Thyroid gland (tissue), 4 donors: ENCODE data around the gene PET100. TPM values are rescaled to one million over a fixed set of nuclear protein-coding genes. Genes with fewer than 3 reads are reported as not detected.

Experiments used
- DNase-seq, 2 donors: peaks; one replicate each; pipeline ENCODE4 v3.0.0-alpha.2; 2019
- H3K27ac ChIP-seq, 3 donors: fragments of 200-600 bp; sonication (generic); 1 replicate in 2 of 3; 2 replicates in 1 of 3; pipeline ENCODE4 v1.5.1; 2016 to 2019; ENCODE audit warnings: mild to moderate bottlenecking in 1 of 3, moderate library complexity in 1 of 3
- H3K27me3 ChIP-seq: fragments of 200-600 bp; sonication (generic); one replicate; pipeline ENCODE4 v1.5.1; 2019
- H3K36me3 ChIP-seq, 2 donors: fragments of 200-600 bp; sonication (generic); one replicate each; pipeline ENCODE4 v1.5.1; 2016 to 2019
- H3K4me1 ChIP-seq, 2 donors: fragments of 200-600 bp; sonication (generic); one replicate each; pipeline ENCODE4 v1.5.1; 2017 to 2019
- H3K4me3 ChIP-seq, 3 donors: fragments of 200-600 bp; sonication (generic); replicated peaks in 1 of 3; 1 replicate in 2 of 3; 2 replicates in 1 of 3; pipeline ENCODE4 v1.5.1; 2016; ENCODE audit warnings: mild to moderate bottlenecking in 1 of 3
- H3K9me3 ChIP-seq: fragments of 200-600 bp; sonication (generic); one replicate; pipeline ENCODE4 v1.5.1; 2017
- CTCF ChIP-seq, 6 experiments: fragments of 200-600 bp in 3 of 6; fragments of 450-650 bp in 3 of 6; sonication (generic) in 3 of 6; IDR thresholded peaks; one replicate each; pipeline ENCODE4 v1.5.1; 2016 to 2019; ENCODE audit warnings: antibody characterized with exemption in 6 of 6, mild to moderate bottlenecking in 2 of 6, inconsistent platforms in 1 of 6, moderate library complexity in 1 of 6
- POLR2A ChIP-seq, 2 donors: fragments of 450-650 bp; IDR thresholded peaks; one replicate each; pipeline ENCODE4 v1.6.1; 2017; ENCODE audit warnings: antibody characterized with exemption in 2 of 2, mild to moderate bottlenecking in 2 of 2, moderate library complexity in 1 of 2
- WGBS, 2 donors: methylation state at CpG; one replicate each; pipeline ENCODE4 v1.1.5; 2017; 5-methylcytosine and 5-hydroxymethylcytosine counted together
- intact Hi-C: fragments of 100-400 bp; cut with DNase I; formaldehyde crosslinking; loops from one replicate; pipeline ENCODE4 v1.15.1; 2023
- total RNA-seq, 4 donors: library from RNA; depleted of rRNA; stranded (reverse); fragments of >200 nt; gene quantifications; one replicate each; pipeline ENCODE4 v1.2.3, GENCODE V29; 2016

PET100 gene
- total RNA-seq, 4 donors from 2014 or later, result 6.0 to 45.5 (median 13.9) TPM

- H3K36me3 ChIP-seq, result no peaks in the 10 kb centered on the region
- H3K9me3 ChIP-seq, result no peaks in the 10 kb centered on the region
- no peak overlapping the region for H3K4me3 ChIP-seq
- DNase-seq, result no peak
- TF ChIP-seq POLR2A (IDR thresholded peaks at IDR 0.05) (no peak), CTCF (IDR thresholded peaks at IDR 0.05) (no peak)
- H3K27me3 ChIP-seq, result no peaks in the 10 kb centered on the region
- H3K4me1 ChIP-seq, result no peaks in the 10 kb centered on the region
- H3K27ac ChIP-seq, result no peak overlapping the region
- WGBS, 2 donors, result 74 to 76% methylated on average over 8 of the region's 8 CpGs
- intact Hi-C loops, result no loop called here
Observed at GRCh38 chr19:7661744-7662538, 32.3 kb downstream of the PET100 start.

DNA sequence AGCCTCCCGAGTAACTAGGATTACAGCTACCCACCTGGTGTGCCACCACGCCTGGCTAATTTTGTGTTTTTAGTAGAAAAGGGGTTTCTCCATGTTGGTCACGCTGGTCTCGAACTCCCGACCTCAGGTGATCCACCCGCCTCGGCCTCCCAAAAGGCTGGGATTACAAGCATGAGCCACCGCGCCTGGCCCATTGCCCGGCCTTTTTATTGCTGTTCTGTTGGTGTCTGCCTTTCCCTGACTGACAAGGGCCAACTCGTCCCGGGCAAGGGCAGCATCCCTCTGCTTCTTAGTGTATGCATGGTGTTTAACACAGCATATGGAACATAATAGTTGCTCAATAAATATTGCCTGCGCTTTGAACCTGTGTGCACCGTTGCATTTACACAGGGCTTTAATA, 33.1 kb downstream of the PET100 start:
- Histone ChIP-seq H3K9me3 (no peaks in the 10 kb centered on the region), H3K27me3 (no peaks in the 10 kb centered on the region), H3K27ac (no peak overlapping the region), H3K4me1 (no peaks in the 10 kb centered on the region), H3K36me3 (no peaks in the 10 kb centered on the region), H3K4me3 (no peak overlapping the region)
- TF ChIP-seq POLR2A (IDR thresholded peaks at IDR 0.05) (no peak), CTCF (IDR thresholded peaks at IDR 0.05) (no peak)
- intact Hi-C loops, result no loop called here
- 84 to 89% methylated on average over 14 of the region's 14 CpGs for WGBS, 2 donors
- no peak for DNase-seq

DNA sequence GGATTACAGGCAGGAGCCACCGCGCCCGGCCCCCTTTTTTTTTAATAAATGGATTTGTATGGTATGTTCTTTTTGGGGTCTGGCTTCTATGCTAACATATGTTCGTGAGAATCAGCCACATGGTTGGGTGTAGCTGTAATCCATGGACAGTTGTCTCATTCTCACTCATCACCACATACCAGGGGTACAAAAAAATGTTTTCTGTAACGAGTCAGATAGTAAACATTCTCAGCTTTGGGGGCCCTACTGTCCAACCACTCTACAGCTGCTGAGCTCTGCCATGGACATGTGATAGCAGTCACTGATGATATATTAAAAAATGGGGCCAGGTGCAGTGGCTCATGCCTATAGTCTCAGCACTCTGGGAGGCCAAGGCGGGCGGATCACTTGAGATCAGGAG, 34.1 kb downstream of the PET100 start:
- DNase-seq, result no peak
- no peaks in the 10 kb centered on the region for H3K4me1 ChIP-seq
- 82 to 90% methylated on average over 7 of the region's 7 CpGs for WGBS, 2 donors
- TF ChIP-seq POLR2A (IDR thresholded peaks at IDR 0.05) (no peak), CTCF (IDR thresholded peaks at IDR 0.05) (no peak)
- H3K27me3 ChIP-seq, result no peaks in the 10 kb centered on the region
- H3K4me3 ChIP-seq, result no peak overlapping the region
- no peaks in the 10 kb centered on the region for H3K36me3 ChIP-seq
- intact Hi-C loops, result no loop called here
- no peaks in the 10 kb centered on the region for H3K9me3 ChIP-seq
- H3K27ac ChIP-seq, result no peak overlapping the region

- DNase-seq, result no peak
- no peak overlapping the region for H3K4me3 ChIP-seq
- H3K9me3 ChIP-seq, result no peaks in the 10 kb centered on the region
- no peaks in the 10 kb centered on the region for H3K36me3 ChIP-seq
- no peak overlapping the region for H3K27ac ChIP-seq
- no peaks in the 10 kb centered on the region for H3K27me3 ChIP-seq
- WGBS, 2 donors, result 53 to 69% methylated on average over 4 of the region's 4 CpGs
- intact Hi-C loops, result no loop called here
- H3K4me1 ChIP-seq, result no peaks in the 10 kb centered on the region
- TF ChIP-seq POLR2A (IDR thresholded peaks at IDR 0.05) (no peak), CTCF (IDR thresholded peaks at IDR 0.05) (no peak)
Observed at GRCh38 chr19:7665076-7665475, 35.5 kb downstream of the PET100 start.

DNA sequence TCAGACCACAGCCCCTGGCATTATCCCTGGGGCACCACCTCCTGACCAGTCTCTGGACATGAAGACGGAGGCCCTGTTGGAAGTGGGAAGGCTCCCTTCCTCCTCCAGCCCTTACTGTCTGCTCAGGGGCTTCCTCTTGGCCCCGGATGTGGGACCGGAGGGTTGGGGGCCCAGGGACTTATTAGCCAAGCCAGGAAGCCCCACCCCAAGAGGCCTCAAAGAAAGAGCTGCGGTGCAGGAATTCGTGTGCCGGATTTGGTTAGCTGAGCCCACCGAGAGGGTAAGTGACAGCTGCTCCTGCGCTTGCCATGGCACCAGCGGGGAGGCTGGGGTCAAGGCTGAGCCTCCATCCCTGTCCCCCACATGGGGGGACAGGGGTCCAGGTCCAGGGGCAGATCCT, 39.2 kb downstream of the PET100 start, which contains the start of gene RETN:
RETN (plus strand) TSS at position 208 of the 400 bp plus-strand sequence. CDS start 278 bp downstream, outside the sequence.
- intact Hi-C loops, result no loop called here
- Histone ChIP-seq H3K4me3 (no peak within 1 kb of the TSS), H3K27ac (no peak within 1 kb of the TSS), H3K4me1 (no peaks in the 10 kb centered on the region), H3K9me3 (no peaks in the 10 kb centered on the region), H3K27me3 (no peaks in the 10 kb centered on the region), H3K36me3 (no peaks in the 10 kb centered on the region)
- 70 to 80% methylated on average over 3 to 6 of the region's 9 CpGs for WGBS, 2 donors
- TF ChIP-seq CTCF (IDR thresholded peaks at IDR 0.05) (no peak), POLR2A (IDR thresholded peaks at IDR 0.05) (no peak)
- DNase-seq, result no peak
